GM18498 (cell line): ENCODE measurements around the gene IL3.

Experiments
- ATAC-seq: cut with Tn5 transposase; IDR thresholded peaks from one replicate; pipeline ENCODE4 v1.9.1; 2021; ENCODE audit warnings: mild to moderate bottlenecking, moderate library complexity; ENCODE audit not compliant: unreplicated experiment

IL3 gene

DNA sequence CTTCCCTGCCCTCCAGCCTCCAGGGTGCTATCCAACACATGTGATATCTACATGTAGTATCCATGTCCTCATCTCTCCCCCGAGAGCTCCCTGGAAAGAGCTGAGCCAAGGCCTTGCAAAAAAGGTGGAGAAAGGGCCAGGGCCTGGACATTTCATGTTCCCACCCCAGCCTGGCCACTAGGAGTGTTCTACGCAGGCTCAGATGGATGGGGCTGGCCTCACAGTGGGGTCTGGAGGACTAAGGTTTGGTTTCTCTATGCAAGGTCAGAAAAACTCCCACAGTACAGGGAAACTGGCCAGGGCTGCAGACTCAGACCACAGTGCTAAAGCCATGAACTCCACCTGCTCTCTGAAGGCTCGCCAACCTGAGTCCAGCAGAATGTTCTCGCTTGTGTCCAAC is 11.6 kb downstream of the IL3 start:
- ATAC-seq: no peak

DNA sequence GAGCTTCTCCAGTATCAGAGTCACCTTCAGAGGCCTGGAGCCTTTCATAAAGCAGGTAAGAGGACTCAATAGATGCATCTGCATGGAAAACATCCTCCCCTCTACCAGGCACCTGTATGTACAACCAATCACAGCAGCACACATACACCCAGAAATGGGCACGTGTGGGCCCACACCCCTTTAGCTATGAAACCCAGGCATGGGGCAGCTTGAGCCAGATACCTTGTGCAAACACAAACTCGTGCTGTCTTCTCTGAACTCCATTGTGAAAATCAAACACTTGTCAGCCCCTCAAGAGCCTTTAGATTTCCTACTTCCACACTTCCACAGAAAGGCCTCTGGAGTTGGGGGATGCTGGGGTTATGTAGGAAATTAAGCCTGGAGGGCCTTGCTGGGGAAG is 12.1 kb downstream of the IL3 start:
- no peak for ATAC-seq

GRCh38 chr5:132073231-132074013 is 13.0 kb downstream of the IL3 start, which contains the start of gene CSF2:
Gene CSF2, plus strand, starts transcription at chr5:132073789. Its CDS starts 35 bp downstream, at chr5:132073824.
- no peak for ATAC-seq

GRCh38 chr5:132074091-132074771 is 13.8 kb downstream of the IL3 start:
- ATAC-seq: no peak

DNA sequence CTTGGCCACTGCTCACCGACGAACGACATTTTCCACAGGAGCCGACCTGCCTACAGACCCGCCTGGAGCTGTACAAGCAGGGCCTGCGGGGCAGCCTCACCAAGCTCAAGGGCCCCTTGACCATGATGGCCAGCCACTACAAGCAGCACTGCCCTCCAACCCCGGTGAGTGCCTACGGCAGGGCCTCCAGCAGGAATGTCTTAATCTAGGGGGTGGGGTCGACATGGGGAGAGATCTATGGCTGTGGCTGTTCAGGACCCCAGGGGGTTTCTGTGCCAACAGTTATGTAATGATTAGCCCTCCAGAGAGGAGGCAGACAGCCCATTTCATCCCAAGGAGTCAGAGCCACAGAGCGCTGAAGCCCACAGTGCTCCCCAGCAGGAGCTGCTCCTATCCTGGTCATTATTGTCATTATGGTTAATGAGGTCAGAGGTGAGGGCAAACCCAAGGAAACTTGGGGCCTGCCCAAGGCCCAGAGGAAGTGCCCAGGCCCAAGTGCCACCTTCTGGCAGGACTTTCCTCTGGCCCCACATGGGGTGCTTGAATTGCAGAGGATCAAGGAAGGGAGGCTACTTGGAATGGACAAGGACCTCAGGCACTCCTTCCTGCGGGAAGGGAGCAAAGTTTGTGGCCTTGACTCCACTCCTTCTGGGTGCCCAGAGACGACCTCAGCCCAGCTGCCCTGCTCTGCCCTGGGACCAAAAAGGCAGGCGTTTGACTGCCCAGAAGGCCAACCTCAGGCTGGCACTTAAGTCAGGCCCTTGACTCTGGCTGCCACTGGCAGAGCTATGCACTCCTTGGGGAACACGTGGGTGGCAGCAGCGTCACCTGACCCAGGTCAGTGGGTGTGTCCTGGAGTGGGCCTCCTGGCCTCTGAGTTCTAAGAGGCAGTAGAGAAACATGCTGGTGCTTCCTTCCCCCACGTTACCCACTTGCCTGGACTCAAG is 14.6 kb downstream of the IL3 start:
- ATAC-seq: no peak

GRCh38 chr5:132075719-132076077 is 15.2 kb downstream of the IL3 start:
- no peak for ATAC-seq

- no peak for ATAC-seq
These were observed 15.9 kb downstream of the IL3 start for GRCh38 chr5:132076202-132076830.

DNA sequence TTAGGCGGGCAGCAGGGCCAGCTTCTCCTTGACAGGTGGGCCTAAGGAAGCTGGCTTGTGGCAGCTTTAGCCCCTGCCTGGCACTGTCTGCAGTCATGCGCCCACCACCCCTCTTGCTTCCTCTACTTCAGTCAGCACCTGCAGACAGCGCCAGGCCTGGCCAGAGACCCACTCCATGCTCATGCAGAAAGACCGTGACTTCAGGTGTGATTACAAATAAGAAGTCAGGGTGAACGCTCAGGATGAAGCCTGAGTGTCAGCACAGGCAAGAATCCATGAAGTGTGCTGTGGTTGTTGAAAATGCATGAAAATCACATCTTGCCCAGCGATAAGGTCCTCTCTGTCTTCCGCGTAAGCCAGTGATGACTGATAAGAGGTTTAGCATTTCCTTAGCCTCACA is 16.5 kb downstream of the IL3 start:
- ATAC-seq: no peak

DNA sequence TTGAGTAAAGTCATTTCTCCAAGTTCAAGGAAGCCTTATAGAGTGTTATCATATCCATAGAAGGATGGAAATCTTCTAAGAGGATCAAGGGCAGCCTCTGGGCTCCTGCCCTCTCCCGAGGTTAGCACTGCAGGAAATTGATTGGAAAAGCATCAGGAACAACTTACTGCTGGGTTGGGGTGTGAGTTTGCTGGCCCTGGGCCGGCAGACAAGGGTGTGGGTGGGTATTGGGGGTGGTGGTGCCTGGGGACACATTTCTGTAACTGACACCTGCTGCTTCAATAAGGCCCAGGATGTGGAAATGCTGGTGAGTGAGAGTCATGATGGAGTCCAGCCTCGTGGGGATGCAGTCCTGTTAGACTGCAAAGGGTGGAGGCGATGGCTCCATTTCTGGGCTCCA is 18.6 kb downstream of the IL3 start:
- no peak for ATAC-seq

- ATAC-seq: no peak
These were observed 19.2 kb downstream of the IL3 start for GRCh38 chr5:132079619-132080018.

GRCh38 chr5:132080595-132080994 is 20.1 kb downstream of the IL3 start:
- ATAC-seq: no peak

DNA sequence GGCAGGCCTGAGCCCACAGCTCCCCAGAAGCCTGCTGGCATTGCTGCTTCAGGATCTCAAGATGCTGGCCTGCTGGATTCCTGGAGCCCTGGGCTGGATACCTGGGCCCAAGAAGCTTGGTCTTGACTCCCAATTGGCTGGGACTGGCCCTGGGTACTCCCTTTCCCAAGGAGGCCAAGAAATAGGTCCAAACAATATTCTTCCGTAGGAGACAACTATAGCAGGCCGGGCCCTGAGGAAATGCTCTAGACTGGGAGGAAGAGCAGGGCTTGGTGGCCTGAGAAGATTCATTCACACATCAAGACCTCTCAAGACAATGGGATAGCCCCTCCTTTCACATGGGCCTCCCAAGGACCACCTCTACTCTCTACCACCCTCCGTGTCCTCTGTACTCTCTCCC is 21.0 kb downstream of the IL3 start:
- no peak for ATAC-seq

GRCh38 chr5:132082329-132083023 is 22.0 kb downstream of the IL3 start:
- no peak for ATAC-seq

GRCh38 chr5:132083071-132083678 is 22.7 kb downstream of the IL3 start:
- ATAC-seq: no peak

GRCh38 chr5:132085686-132086085 is 25.2 kb downstream of the IL3 start:
- no peak for ATAC-seq

GRCh38 chr5:132086277-132086794 is 25.9 kb downstream of the IL3 start:
- ATAC-seq: no peak

DNA sequence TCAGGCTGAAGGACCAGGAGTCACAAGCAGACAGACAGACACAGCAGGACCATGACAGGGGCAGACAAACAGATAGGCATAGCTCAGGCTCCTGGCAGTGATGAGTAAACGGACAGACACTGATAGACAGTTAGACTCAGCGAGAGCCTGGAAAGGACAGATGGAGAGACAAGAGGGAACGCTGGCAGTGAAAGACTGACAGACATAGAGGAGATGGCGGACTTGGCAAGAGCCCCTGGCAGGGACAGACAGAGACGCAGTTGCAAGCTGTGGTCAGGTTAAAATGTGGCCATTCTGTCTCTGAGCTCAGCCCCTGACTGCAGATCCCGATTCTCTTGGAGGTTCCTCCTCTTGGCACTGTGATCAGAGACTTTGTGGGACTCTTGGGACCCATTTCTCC is 26.7 kb downstream of the IL3 start:
- ATAC-seq: no peak

GRCh38 chr5:132087661-132088060 is 27.2 kb downstream of the IL3 start:
- ATAC-seq: no peak

DNA sequence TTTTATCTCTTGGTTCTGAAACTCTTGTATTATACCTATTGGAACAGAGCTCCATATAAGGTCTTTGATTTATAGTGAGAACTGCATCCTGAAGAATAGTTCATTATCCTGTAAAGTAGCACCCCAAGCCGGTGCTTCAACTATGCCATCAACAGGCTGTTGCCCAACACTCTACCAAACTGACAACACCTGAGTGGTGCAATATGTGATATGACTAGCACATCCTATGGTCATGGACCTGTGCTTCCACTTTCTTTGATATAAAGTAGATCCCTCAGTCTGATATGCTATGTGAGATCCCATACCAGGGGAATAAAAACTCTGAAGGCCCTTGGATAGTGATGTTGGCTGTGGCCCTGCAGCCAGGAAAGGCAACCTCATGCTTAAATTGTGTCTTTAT is 28.9 kb downstream of the IL3 start:
- ATAC-seq: no peak

DNA sequence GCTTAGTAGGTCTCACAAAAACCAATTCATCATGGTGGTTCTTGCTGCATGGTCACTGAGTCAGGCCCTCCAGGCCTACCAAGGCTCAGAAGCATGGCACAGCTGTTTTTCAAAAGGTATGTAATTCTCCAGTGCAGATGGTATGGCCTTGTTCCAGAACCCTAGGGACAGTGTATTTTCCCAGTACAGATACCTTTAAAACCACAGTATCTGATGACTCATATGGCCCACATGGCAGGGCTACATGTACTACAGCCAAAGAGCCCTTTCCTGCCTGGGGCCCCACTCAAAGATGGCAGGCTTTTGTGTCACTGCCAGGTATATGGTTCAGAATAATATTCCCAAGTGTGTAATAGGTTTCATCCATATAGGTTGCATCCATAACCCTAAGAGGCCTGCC is 29.7 kb downstream of the IL3 start:
- no peak for ATAC-seq
